ENCODE data around the gene B4GALNT3. TPM values are rescaled to one million over a fixed set of nuclear protein-coding genes. Genes with fewer than 3 reads are reported as not detected.

Gene B4GALNT3
- total RNA-seq, 1 experiment from 2014 or later = 23.3 TPM

GRCh38 chr12:462936-463705, 3.4 kb downstream of the B4GALNT3 start:
- no peaks in the 10 kb centered on the region for H4K20me1 ChIP-seq (ENCODE audit: control insufficient read depth, insufficient read depth, insufficient read length)
- no peak overlapping the region for H3K4ac ChIP-seq (ENCODE audit: low read depth, low read length)
- H4K8ac ChIP-seq (replicated peaks; ENCODE audit: insufficient read length, low read depth, low read length) = no peak overlapping the region
- TF ChIP-seq, protein P1, sequence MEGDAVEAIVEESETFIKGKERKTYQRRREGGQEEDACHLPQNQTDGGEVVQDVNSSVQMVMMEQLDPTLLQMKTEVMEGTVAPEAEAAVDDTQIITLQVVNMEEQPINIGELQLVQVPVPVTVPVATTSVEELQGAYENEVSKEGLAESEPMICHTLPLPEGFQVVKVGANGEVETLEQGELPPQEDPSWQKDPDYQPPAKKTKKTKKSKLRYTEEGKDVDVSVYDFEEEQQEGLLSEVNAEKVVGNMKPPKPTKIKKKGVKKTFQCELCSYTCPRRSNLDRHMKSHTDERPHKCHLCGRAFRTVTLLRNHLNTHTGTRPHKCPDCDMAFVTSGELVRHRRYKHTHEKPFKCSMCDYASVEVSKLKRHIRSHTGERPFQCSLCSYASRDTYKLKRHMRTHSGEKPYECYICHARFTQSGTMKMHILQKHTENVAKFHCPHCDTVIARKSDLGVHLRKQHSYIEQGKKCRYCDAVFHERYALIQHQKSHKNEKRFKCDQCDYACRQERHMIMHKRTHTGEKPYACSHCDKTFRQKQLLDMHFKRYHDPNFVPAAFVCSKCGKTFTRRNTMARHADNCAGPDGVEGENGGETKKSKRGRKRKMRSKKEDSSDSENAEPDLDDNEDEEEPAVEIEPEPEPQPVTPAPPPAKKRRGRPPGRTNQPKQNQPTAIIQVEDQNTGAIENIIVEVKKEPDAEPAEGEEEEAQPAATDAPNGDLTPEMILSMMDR (conservative IDR thresholded peaks at IDR 0.05) = no peak
- no peak overlapping the region for H2BK15ac ChIP-seq (ENCODE audit: low read depth, low read length)
- H2AFZ ChIP-seq (ENCODE audit: low read length) = no peak overlapping the region
- no peak overlapping the region for H3K27ac ChIP-seq (ENCODE audit: insufficient read length, low read depth, low read length)
- H4K5ac ChIP-seq (ENCODE audit: insufficient read length, low read depth, low read length) = no peak overlapping the region
- no peak overlapping the region for H3T11ph ChIP-seq (ENCODE audit: low read length)
- H3K27me3 Mint-ChIP-seq (ENCODE audit: low read depth) = peaks cover 34% of the 10 kb centered on the region
- H3K14ac ChIP-seq (ENCODE audit: insufficient read depth, low read length) = no peak overlapping the region
- H2AK5ac ChIP-seq (ENCODE audit: insufficient read length, low read length) = no peak overlapping the region
- no peak overlapping the region for H3K4me2 ChIP-seq (ENCODE audit: insufficient read depth, insufficient read length, low read length)
- no peak overlapping the region for H2BK120ac ChIP-seq (ENCODE audit: low read depth, low read length, poor library complexity, severe bottlenecking)
- no peak overlapping the region for H3K9ac ChIP-seq (ENCODE audit: extremely low read depth, insufficient read length, low read length)
- H3K9me3 Mint-ChIP-seq = peaks cover 0 to 3% of the 10 kb centered on the region in 2 experiments; a peak in 1 of 5 replicates
- DNase-seq = no peak
- H3K27me3 ChIP-seq (ENCODE audit: insufficient read depth, low read length) = peaks cover 6% of the 10 kb centered on the region; the same call in 1 of the 2 replicates
- no peak overlapping the region for H3K56ac ChIP-seq (ENCODE audit: insufficient read length, low read depth, low read length)
- H3K4me1 Mint-ChIP-seq = peaks cover 24 to 29% of the 10 kb centered on the region in 2 experiments
- H2BK20ac ChIP-seq (ENCODE audit: low read depth, low read length, poor library complexity, severe bottlenecking) = no peak overlapping the region
- peaks cover 12% of the 10 kb centered on the region for H3K23me2 ChIP-seq (ENCODE audit: insufficient read length, low read depth, low read length, poor library complexity, severe bottlenecking)
- no peak overlapping the region for H2BK12ac ChIP-seq (ENCODE audit: insufficient read length, low read depth, low read length)
- no peaks in the 10 kb centered on the region for H3K79me2 ChIP-seq (ENCODE audit: insufficient read depth, low read length)
- peaks cover 5 to 11% (median 7%) of the 10 kb centered on the region in 3 experiments; a peak in 3 of 7 replicates for H3K36me3 Mint-ChIP-seq (ENCODE audit: insufficient read depth in 1 of 3, low read depth in 3 of 3)
- H3K4me1 ChIP-seq (ENCODE audit: insufficient read depth, low read length) = 0 out of 2 replicates have a peak, but pooled peaks cover 4% of the 10 kb centered on the region
- no peak overlapping the region for H3K18ac ChIP-seq (ENCODE audit: insufficient read length, low read depth, low read length)
- no peak overlapping the region for H3K4me3 Mint-ChIP-seq
- no peaks in the 10 kb centered on the region for H3K79me1 ChIP-seq (ENCODE audit: insufficient read depth, low read depth, low read length, poor library complexity, severe bottlenecking)
- H3K9me3 ChIP-seq (ENCODE audit: control insufficient read depth, low read depth, low read length) = no peaks in the 10 kb centered on the region
- no peak overlapping the region for H3K27ac Mint-ChIP-seq
- H3K23ac ChIP-seq (ENCODE audit: insufficient read length, low read depth, low read length) = no peak overlapping the region
- no peak overlapping the region for H2BK5ac ChIP-seq (ENCODE audit: insufficient read length, low read length)
- no CpG with 5 or more reads among the region's 6 CpGs for WGBS (ENCODE audit: extremely low coverage, insufficient read length, low lambda C conversion rate)
- no peak overlapping the region for H4K91ac ChIP-seq (ENCODE audit: insufficient read length, low read depth, low read length)

Measured in H9 (cell line).